Type B pancreatic cell (in vitro differentiated cells): ENCODE results near the gene KLK14. TPM values are rescaled to one million over a fixed set of nuclear protein-coding genes. Genes with fewer than 3 reads are reported as not detected.

Experiments used
- DNase-seq: peaks from one replicate; pipeline ENCODE4 v3.0.0; 2021; ENCODE audit warnings: mixed read lengths; ENCODE audit not compliant: unreplicated experiment; ENCODE audit errors: extremely low spot score
- H3K27ac Mint-ChIP-seq: 2 replicates; pipeline ENCODE4 v1.8.0; 2021; ENCODE audit warnings: mild to moderate bottlenecking, mixed read lengths
- H3K27me3 Mint-ChIP-seq: 2 replicates; pipeline ENCODE4 v1.8.0; 2021; ENCODE audit warnings: mixed read lengths
- H3K36me3 Mint-ChIP-seq: 2 replicates; pipeline ENCODE4 v1.8.0; 2021; ENCODE audit warnings: mixed read lengths
- H3K4me1 Mint-ChIP-seq: one replicate; pipeline ENCODE4 v1.8.0; 2021; ENCODE audit warnings: mixed read lengths; ENCODE audit not compliant: unreplicated experiment
- H3K4me3 Mint-ChIP-seq: 2 replicates; pipeline ENCODE4 v1.8.0; 2021; ENCODE audit warnings: mild to moderate bottlenecking, mixed read lengths
- H3K9me3 Mint-ChIP-seq: 2 replicates; pipeline ENCODE4 v1.8.0; 2021; ENCODE audit warnings: mixed read lengths
- CTCF ChIP-seq: fragments of 200-600 bp; sonication (generic); conservative IDR thresholded peaks from 2 replicates; pipeline ENCODE4 v1.5.0; 2021; ENCODE audit warnings: antibody characterized with exemption, mild to moderate bottlenecking
- total RNA-seq: library from RNA; stranded (reverse); gene quantifications from 2 replicates; pipeline ENCODE4 v1.2.1, GENCODE V29; 2021; ENCODE audit warnings: low replicate concordance

The KLK14 gene
- total RNA-seq, 1 donor from 2014 or later = 0.43 TPM

- H3K27me3 Mint-ChIP-seq = peaks cover 35% of the 10 kb centered on the region
- TF ChIP-seq CTCF = no peak
- no peaks in the 10 kb centered on the region for H3K4me1 Mint-ChIP-seq
- no peak overlapping the region for H3K27ac Mint-ChIP-seq
- no peaks in the 10 kb centered on the region for H3K36me3 Mint-ChIP-seq
- no peak for DNase-seq
- no peak overlapping the region for H3K4me3 Mint-ChIP-seq
- peaks cover 8% of the 10 kb centered on the region for H3K9me3 Mint-ChIP-seq
Measured at GRCh38 chr19:51060336-51060735, 22.4 kb downstream of the KLK14 start.

- no peaks in the 10 kb centered on the region for H3K4me1 Mint-ChIP-seq
Measured at GRCh38 chr19:51059715-51060114, 23.0 kb downstream of the KLK14 start.

GRCh38 chr19:51055866-51056265, 26.8 kb downstream of the KLK14 start:
- Mint-ChIP-seq H3K4me3 (no peak overlapping the region), H3K27me3 (peaks cover 39% of the 10 kb centered on the region), H3K4me1 (no peaks in the 10 kb centered on the region), H3K36me3 (no peaks in the 10 kb centered on the region), H3K9me3 (peaks cover 3% of the 10 kb centered on the region), H3K27ac (no peak overlapping the region)
- TF ChIP-seq CTCF = no peak
- no peak for DNase-seq

More at GRCh38 chr19:51059715-51060114, 23.0 kb downstream of the KLK14 start:
- no peak overlapping the region for H3K27ac Mint-ChIP-seq
- no peak for TF ChIP-seq CTCF
- H3K27me3 Mint-ChIP-seq = peaks cover 34% of the 10 kb centered on the region
- H3K36me3 Mint-ChIP-seq = no peaks in the 10 kb centered on the region
- DNase-seq = no peak
- peaks cover 8% of the 10 kb centered on the region for H3K9me3 Mint-ChIP-seq
- H3K4me3 Mint-ChIP-seq = no peak overlapping the region

- Mint-ChIP-seq H3K4me1 (no peaks in the 10 kb centered on the region), H3K27ac (no peak overlapping the region), H3K27me3 (peaks cover 13% of the 10 kb centered on the region), H3K36me3 (no peaks in the 10 kb centered on the region), H3K9me3 (no peaks in the 10 kb centered on the region), H3K4me3 (no peak overlapping the region)
- no peak for DNase-seq
- no peak for TF ChIP-seq CTCF
Measured at GRCh38 chr19:51047031-51047335, 35.7 kb downstream of the KLK14 start.

- H3K4me1 Mint-ChIP-seq = no peaks in the 10 kb centered on the region
- no peak for DNase-seq
- H3K4me3 Mint-ChIP-seq = no peak overlapping the region
- no peak for TF ChIP-seq CTCF
- no peaks in the 10 kb centered on the region for H3K36me3 Mint-ChIP-seq
- H3K27me3 Mint-ChIP-seq = peaks cover 13% of the 10 kb centered on the region
- H3K9me3 Mint-ChIP-seq = no peaks in the 10 kb centered on the region
- no peak overlapping the region for H3K27ac Mint-ChIP-seq
Measured at GRCh38 chr19:51044327-51044726, 38.4 kb downstream of the KLK14 start.

- H3K36me3 Mint-ChIP-seq = no peaks in the 10 kb centered on the region
- no peak for DNase-seq
- H3K4me3 Mint-ChIP-seq = no peak overlapping the region
- H3K4me1 Mint-ChIP-seq = no peaks in the 10 kb centered on the region
- H3K9me3 Mint-ChIP-seq = no peaks in the 10 kb centered on the region
- TF ChIP-seq CTCF = no peak
- peaks cover 13% of the 10 kb centered on the region for H3K27me3 Mint-ChIP-seq
- no peak overlapping the region for H3K27ac Mint-ChIP-seq
Measured at GRCh38 chr19:51043497-51043896, 39.2 kb downstream of the KLK14 start.
